GM18858 (cell line): ENCODE measurements around the gene ARMC6.
"Not testable (repeated sequence)": the region's sequence is repeated elsewhere in the genome, so short reads cannot be mapped to it uniquely, and the experiment has no call there.

Experiments
- ATAC-seq: cut with Tn5 transposase; IDR thresholded peaks from one replicate; pipeline ENCODE4 v1.9.1; 2021; ENCODE audit not compliant: unreplicated experiment

ARMC6 gene

GRCh38 chr19:19074196-19074882, 40.9 kb downstream of the ARMC6 start:
- no peak for ATAC-seq

GRCh38 chr19:19075126-19075525, 41.7 kb downstream of the ARMC6 start:
- no peak for ATAC-seq

- ATAC-seq = no peak
Measured at GRCh38 chr19:19076476-19076875, 43.1 kb downstream of the ARMC6 start.

- no peak for ATAC-seq
Measured at GRCh38 chr19:19077103-19077502, 43.7 kb downstream of the ARMC6 start.

- no peak for ATAC-seq
Measured at GRCh38 chr19:19078801-19079200, 45.4 kb downstream of the ARMC6 start.

GRCh38 chr19:19079571-19079970, 46.2 kb downstream of the ARMC6 start:
- no peak for ATAC-seq

GRCh38 chr19:19081642-19082151, 48.3 kb downstream of the ARMC6 start:
- no peak for ATAC-seq

GRCh38 chr19:19083413-19084178, 50.2 kb downstream of the ARMC6 start:
- ATAC-seq = no peak

GRCh38 chr19:19087676-19088075, 54.3 kb downstream of the ARMC6 start:
- ATAC-seq = no peak

GRCh38 chr19:19094513-19094912, 61.1 kb downstream of the ARMC6 start:
- ATAC-seq = no peak

- ATAC-seq = no peak
Measured at GRCh38 chr19:19095691-19096090, 62.3 kb downstream of the ARMC6 start.

GRCh38 chr19:19096641-19097627, 63.5 kb downstream of the ARMC6 start:
- ATAC-seq = no peak

- ATAC-seq = no peak
Measured at GRCh38 chr19:19098084-19098702, 64.8 kb downstream of the ARMC6 start.

- no peak for ATAC-seq
Measured at GRCh38 chr19:19098703-19099632, 65.6 kb downstream of the ARMC6 start.

- ATAC-seq = no peak
Measured at GRCh38 chr19:19101540-19101939, 68.1 kb downstream of the ARMC6 start.

GRCh38 chr19:19102566-19102965, 69.2 kb downstream of the ARMC6 start:
- not testable (repeated sequence) for ATAC-seq

- no peak for ATAC-seq
Measured at GRCh38 chr19:19103167-19103566, 69.8 kb downstream of the ARMC6 start.

- no peak for ATAC-seq
Measured at GRCh38 chr19:19105365-19106055, 72.1 kb downstream of the ARMC6 start.

- ATAC-seq = no peak
Measured at GRCh38 chr19:19106056-19106551, 72.7 kb downstream of the ARMC6 start.
